ENCODE data around the gene GGN. TPM values are rescaled to one million over a fixed set of nuclear protein-coding genes. Genes with fewer than 3 reads are reported as not detected.

The GGN gene
- total RNA-seq, 1 donor from 2014 or later, result 1.2 TPM

DNA sequence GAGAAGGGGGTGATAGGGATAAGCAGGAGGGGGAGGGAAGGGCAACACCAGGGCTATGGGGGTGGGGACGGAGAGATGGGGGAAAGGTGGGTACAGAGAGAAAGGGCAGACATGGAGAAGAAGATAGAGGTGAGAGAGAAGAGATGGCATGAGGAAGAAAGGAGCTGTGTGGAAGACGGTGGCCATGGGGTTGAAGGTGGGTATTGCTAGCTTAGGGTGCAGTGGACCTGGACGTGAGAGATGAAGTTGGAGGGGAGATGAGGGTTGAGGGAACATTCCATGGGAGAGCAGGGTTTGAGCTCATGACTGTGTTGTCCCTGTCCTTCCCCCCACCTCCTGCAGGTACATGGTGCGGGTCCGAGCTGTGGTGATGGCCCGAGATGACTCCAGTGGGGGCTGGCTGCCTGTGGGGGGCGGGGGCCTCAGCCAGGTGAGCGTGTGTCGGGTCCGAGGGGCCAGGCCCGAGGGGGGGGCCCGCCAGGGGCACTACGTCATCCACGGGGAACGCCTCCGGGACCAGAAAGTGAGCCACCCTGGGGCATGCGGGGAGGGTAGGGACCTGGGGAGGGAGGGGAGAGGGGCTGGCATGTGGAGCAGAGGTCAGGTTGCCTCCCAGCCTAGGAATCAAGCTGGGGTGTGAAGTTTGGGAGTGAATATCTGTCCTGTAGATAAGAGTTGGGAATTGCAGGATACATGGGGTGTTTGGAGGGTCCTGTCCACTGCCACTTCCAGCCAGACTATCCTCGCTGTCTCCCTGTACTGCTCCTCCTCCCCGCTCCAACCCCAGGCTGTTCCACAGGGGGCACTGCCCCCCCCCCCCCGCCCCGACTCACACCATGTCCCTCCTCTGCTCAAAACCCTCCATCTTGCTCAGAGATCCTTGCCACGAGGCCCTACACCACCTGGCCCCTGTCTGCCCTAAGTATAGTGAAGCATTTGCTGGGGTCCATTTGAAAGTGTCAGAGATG lies 2.4 kb upstream of the GGN start:
- ChIA-PET POLR2A (interaction anchor here (0.5 kb wide), 1 partner anchor 36 kb away, joined by 3 read pairs; the partner anchor contains the start of gene RASGRP4), CTCF (interaction anchor here (1.1 to 1.7 kb wide), 2 partner anchors 12 to 16 kb away, joined by 4 read pairs; partner anchors contain the start of genes FAM98C and PSMD8)
- H3K9me3 Mint-ChIP-seq, result no peaks in the 10 kb centered on the region
- no peak overlapping the region for H3K27ac Mint-ChIP-seq
- peaks cover 30% of the 10 kb centered on the region for H3K27me3 Mint-ChIP-seq
- no peak for ATAC-seq (ENCODE audit: low read depth)
- H3K4me3 Mint-ChIP-seq, result no peak overlapping the region
- no peaks in the 10 kb centered on the region for H3K36me3 Mint-ChIP-seq (ENCODE audit: low read depth)
- TF ChIP-seq, protein P1, sequence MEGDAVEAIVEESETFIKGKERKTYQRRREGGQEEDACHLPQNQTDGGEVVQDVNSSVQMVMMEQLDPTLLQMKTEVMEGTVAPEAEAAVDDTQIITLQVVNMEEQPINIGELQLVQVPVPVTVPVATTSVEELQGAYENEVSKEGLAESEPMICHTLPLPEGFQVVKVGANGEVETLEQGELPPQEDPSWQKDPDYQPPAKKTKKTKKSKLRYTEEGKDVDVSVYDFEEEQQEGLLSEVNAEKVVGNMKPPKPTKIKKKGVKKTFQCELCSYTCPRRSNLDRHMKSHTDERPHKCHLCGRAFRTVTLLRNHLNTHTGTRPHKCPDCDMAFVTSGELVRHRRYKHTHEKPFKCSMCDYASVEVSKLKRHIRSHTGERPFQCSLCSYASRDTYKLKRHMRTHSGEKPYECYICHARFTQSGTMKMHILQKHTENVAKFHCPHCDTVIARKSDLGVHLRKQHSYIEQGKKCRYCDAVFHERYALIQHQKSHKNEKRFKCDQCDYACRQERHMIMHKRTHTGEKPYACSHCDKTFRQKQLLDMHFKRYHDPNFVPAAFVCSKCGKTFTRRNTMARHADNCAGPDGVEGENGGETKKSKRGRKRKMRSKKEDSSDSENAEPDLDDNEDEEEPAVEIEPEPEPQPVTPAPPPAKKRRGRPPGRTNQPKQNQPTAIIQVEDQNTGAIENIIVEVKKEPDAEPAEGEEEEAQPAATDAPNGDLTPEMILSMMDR (IDR thresholded peaks at IDR 0.05), result no peak
- H3K4me1 Mint-ChIP-seq, result peaks cover 34% of the 10 kb centered on the region
- DNase-seq, result no peak
- intact Hi-C loops (cut with micrococcal nuclease), result no loop called here

DNA sequence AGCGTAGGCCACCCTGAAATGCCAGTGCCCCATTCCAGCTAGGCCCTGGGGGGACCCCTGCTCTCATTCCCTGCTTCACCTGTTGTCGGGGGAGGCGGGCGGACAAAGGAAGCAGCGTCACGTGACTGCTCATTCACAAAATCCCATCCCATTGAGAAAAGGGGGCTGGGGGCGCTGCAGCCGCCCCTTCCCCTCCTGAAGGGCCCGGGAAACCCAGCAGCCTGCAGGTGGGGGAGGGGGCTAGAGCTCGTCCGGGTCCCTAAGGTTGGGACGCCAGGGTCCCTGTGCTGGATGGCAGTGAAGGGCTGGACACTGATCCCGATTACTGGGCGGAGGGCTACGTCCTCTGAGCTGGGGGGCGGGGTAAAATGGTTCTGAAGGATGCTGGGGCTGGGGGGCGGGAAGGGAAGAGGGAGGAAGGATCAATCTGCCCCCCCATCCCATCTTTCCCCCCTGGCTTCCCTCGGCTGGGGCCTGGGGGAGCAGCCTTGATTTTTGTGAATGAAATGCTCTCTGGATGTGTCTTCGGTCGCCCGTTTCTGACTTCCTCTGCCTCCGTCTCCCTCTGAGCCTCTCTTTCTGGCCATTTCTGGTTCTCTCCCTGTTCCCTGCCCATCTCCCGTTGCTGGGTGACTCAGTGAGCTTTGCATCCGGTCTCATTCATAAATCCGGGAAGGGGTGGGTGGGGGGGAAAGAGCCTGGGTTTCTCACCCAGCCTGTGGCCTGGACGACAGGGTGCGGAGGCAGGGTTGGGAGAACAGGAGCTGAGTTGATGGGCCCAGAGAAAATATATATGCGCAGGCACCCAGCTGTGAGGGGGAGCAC lies 1.5 kb upstream of the GGN start:
- no peak overlapping the region for H3K27ac Mint-ChIP-seq
- POLR2A ChIA-PET, result interaction anchor here (0.6 to 3.4 kb wide), 3 partner anchors 13 to 1638 kb away, joined by 4 to 78 read pairs (median 17); partner anchors contain the start of genes FAM98C and PSMD8
- H3K9me3 Mint-ChIP-seq, result no peaks in the 10 kb centered on the region
- H3K36me3 Mint-ChIP-seq (ENCODE audit: low read depth), result peaks cover 3% of the 10 kb centered on the region
- TF ChIP-seq, protein P1 (IDR thresholded peaks at IDR 0.05), result no peak
- CTCF ChIA-PET, result interaction anchor here (1.1 to 2.8 kb wide), 3 partner anchors 13 to 15 kb away, joined by 4 to 25 read pairs (median 4); partner anchors contain the start of genes FAM98C and PSMD8
- DNase-seq (no peak), ATAC-seq (ENCODE audit: low read depth) (no peak)
- peaks cover 30% of the 10 kb centered on the region for H3K27me3 Mint-ChIP-seq
- intact Hi-C loops (cut with micrococcal nuclease), result no loop called here
- H3K4me1 Mint-ChIP-seq, result peaks cover 30% of the 10 kb centered on the region
- H3K4me3 Mint-ChIP-seq, result peak overlapping the region; percentile 56

DNA sequence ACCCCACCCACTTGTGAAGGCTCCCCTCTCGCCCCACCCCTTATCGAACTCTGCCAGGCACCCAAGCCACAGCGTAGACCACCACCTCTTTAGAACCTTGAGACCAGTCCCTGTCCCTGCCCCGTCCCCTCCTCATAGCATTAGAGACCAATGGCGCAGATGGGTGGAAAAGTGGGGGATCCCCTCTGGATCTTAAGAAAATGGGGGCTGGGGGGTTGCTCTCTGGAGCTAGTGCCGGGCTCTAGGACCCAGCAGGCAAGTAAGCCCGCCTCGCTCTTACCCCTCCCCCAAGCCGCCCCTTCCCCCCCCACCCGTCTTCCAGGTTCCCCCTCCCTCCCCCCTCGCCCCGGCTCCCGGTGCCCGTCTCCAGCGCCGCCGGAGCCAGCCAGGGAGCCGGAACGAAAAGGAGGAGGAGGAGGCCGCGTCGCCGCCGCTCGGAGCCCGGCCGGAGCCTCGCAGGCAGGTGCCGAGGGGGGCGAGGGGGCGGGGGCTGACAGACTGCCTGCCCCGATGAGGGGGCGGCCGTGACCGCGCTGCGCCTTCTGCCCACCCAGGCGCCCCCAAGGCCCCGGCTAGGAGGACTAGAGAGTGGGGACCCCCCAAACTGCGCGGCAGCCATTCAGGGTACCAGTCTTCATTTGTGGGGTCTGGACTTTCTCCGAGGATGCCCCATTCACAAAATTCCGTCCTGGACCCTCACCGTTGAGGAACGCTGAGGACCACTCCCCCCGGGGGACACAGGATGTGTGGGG lies 691 bp upstream of the GGN start, which contains the start of gene SPRED3:
SPRED3 (plus strand) TSS at position 349 of the 752 bp plus-strand sequence. CDS start 1,606 bp downstream, outside the sequence.
- DNase-seq (no peak), ATAC-seq (ENCODE audit: low read depth) (no peak)
- peak within 1 kb of the TSS; percentile 87 for H3K4me3 Mint-ChIP-seq
- H3K9me3 Mint-ChIP-seq, result no peaks in the 10 kb centered on the region
- TF ChIP-seq, protein P1 (IDR thresholded peaks at IDR 0.05), result no peak
- POLR2A ChIA-PET, result interaction anchor here (0.6 to 3.4 kb wide), 6 partner anchors 13 to 1805 kb away, joined by 3 to 78 read pairs (median 4); partner anchors contain the start of genes FAM98C, MAP4K1 and PSMD8
- H3K36me3 Mint-ChIP-seq (ENCODE audit: low read depth), result peaks cover 10% of the 10 kb centered on the region
- peaks cover 25% of the 10 kb centered on the region for H3K4me1 Mint-ChIP-seq
- peak within 1 kb of the TSS; percentile 42 for H3K27ac Mint-ChIP-seq
- peaks cover 27% of the 10 kb centered on the region for H3K27me3 Mint-ChIP-seq
- intact Hi-C loops (cut with micrococcal nuclease), result loop anchor here (1.0 kb wide), 2 partner anchors 14 to 52 kb away; partner anchors contain the start of gene PSMD8
- CTCF ChIA-PET, result interaction anchor here (1.5 to 2.8 kb wide), 3 partner anchors 14 to 52 kb away, joined by 4 to 25 read pairs (median 8); partner anchors contain the start of genes CATSPERG, FAM98C and PSMD8

DNA sequence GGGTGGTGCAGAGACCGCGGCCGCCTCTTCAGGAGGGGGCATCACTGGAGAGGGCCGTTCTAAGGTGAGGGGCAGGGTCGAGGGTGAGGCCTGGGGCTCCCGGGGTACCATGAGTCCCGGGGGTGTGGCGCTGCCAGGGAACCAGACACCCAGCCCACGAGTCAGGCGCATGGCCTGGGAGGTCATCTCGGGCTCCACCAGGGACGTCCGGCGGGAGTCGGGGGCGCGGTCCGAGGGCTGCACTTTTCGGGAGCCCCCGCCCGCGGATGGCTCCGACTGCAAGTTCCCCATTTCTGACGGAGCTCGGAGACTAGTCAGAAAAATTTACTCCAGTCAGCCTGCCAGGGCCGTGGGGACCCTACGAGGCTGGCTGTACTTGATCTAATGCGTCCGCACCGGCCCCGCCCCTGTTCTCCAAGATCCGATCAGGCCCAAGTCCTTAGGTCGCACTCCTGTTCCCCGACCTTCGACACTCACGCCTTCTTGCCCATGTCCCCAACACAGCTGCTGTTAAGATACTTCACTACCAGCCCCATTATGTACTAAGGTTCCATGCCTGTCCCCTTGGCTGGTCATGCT lies 774 bp downstream of the GGN start:
- H3K27ac Mint-ChIP-seq, result peak overlapping the region; percentile 42
- H3K27me3 Mint-ChIP-seq, result peaks cover 25% of the 10 kb centered on the region
- peaks cover 25% of the 10 kb centered on the region for H3K36me3 Mint-ChIP-seq (ENCODE audit: low read depth)
- no peaks in the 10 kb centered on the region for H3K9me3 Mint-ChIP-seq
- intact Hi-C loops (cut with micrococcal nuclease), result no loop called here
- ChIA-PET POLR2A (interaction anchor here (0.9 to 3.4 kb wide), 5 partner anchors 11 to 231 kb away, joined by 3 to 78 read pairs (median 5); partner anchors contain the start of genes FAM98C, MAP4K1 and PSMD8), CTCF (interaction anchor here (0.6 to 2.8 kb wide), 6 partner anchors 9 to 230 kb away, joined by 3 to 25 read pairs (median 5); partner anchors contain the start of genes CATSPERG, FAM98C, MAP4K1 and PSMD8)
- peak; percentile 28 for ATAC-seq (ENCODE audit: low read depth)
- H3K4me1 Mint-ChIP-seq, result peaks cover 25% of the 10 kb centered on the region
- TF ChIP-seq, protein P1 (IDR thresholded peaks at IDR 0.05), result no peak
- peak overlapping the region; percentile 87 for H3K4me3 Mint-ChIP-seq
- DNase-seq, result peak; percentile 28
